Measurements from ENCODE around the gene CROT. TPM values are rescaled to one million over a fixed set of nuclear protein-coding genes. Genes with fewer than 3 reads are reported as not detected.

Gene CROT
- total RNA-seq, 2 donors from 2014 or later: 17.0 to 35.0 TPM

DNA sequence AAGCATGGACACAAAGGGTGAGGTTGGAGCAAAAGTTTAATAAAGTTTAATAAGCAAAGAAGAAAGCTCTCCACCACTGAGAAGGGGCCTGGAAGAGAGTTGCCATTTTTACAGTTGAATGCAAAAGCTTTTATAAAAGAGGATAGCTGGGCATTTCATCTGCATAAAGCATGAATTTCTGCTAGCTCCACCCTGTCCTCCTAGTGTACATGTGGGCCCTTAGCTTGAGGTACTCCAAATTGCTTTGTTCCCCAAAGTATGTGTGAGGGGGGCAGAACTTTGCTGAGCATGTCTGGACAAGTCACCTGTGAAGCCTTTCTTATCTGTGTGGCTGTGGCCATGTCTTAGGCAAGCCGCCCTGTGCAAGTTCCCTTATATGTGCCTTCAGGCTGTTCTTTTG lies 22.6 kb upstream of the CROT start:
- Histone ChIP-seq H3K27ac (no peak overlapping the region), H3K27me3 (replicated peaks; ENCODE audit: insufficient read depth) (no peaks in the 10 kb centered on the region), H3K36me3 (no peaks in the 10 kb centered on the region), H3K4me3 (no peak overlapping the region), H3K4me1 (replicated peaks) (no peaks in the 10 kb centered on the region), H3K9me3 (no peaks in the 10 kb centered on the region)
- 83% methylated on average over 1 of the region's 1 CpG for WGBS
- TF ChIP-seq POLR2AphosphoS5 (IDR thresholded peaks at IDR 0.05) (no peak), POLR2A (IDR thresholded peaks at IDR 0.05) (no peak), CTCF (IDR thresholded peaks at IDR 0.05) (no peak)
- DNase-seq (ENCODE audit: low spot score): no peak
- intact Hi-C loops (cut with DNase I): no loop called here

DNA sequence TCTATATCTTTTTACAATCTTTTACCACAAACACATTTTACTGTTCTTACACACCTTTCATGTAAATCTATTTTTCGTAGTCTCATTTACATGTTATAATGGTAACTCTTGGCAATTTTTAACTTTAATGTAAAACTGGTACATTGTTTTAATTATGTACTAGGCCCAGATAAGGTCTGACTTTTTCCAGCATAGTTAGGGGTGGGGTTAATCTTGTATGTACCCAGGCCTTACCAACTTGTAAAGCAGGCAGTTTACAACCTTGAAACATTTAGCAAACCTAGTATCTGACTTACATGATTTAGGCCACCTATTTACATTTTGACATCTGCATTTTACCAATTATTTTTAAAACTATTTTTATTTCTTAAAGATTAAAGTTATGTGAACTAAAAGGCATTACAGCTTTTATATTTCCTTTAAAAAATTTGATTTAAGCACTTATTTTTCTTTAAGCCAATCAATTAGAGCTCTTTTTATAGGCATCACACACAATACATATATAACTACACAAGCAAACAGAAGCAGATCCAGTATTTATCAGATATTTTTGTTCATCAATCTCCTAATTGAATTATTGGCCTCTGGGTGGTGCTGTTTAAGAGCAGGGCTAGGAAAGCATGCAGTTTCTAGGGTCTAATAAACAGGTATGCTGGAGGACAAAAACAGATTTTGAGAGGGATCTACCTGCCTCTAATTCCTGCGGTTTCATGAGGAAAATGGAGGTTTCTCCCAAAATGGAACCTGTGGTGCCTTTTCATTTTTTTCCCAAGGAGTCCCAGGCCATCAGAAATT lies 19.7 kb upstream of the CROT start:
- Histone ChIP-seq H3K4me3 (no peak overlapping the region), H3K27ac (no peak overlapping the region), H3K27me3 (replicated peaks; ENCODE audit: insufficient read depth) (no peaks in the 10 kb centered on the region), H3K36me3 (no peaks in the 10 kb centered on the region), H3K4me1 (replicated peaks) (no peaks in the 10 kb centered on the region), H3K9me3 (no peaks in the 10 kb centered on the region)
- DNase-seq (ENCODE audit: low spot score): no peak
- no peak for TF ChIP-seq POLR2A (IDR thresholded peaks at IDR 0.05)
- no peak for TF ChIP-seq CTCF (IDR thresholded peaks at IDR 0.05)
- no peak for TF ChIP-seq POLR2AphosphoS5 (IDR thresholded peaks at IDR 0.05)
- intact Hi-C loops (cut with DNase I): no loop called here
- WGBS: 95% methylated on average over 2 of the region's 2 CpGs

GRCh38 chr7:87328281-87328680 lies 17.2 kb upstream of the CROT start:
- no peak for DNase-seq (ENCODE audit: low spot score)
- TF ChIP-seq POLR2AphosphoS5 (IDR thresholded peaks at IDR 0.05): no peak
- no peak for TF ChIP-seq POLR2A (IDR thresholded peaks at IDR 0.05)
- TF ChIP-seq CTCF (IDR thresholded peaks at IDR 0.05): no peak
- Histone ChIP-seq H3K27ac (no peak overlapping the region), H3K9me3 (no peaks in the 10 kb centered on the region), H3K36me3 (no peaks in the 10 kb centered on the region), H3K4me3 (no peak overlapping the region), H3K4me1 (replicated peaks) (no peaks in the 10 kb centered on the region), H3K27me3 (replicated peaks; ENCODE audit: insufficient read depth) (no peaks in the 10 kb centered on the region)
- WGBS: 87% methylated on average over 3 of the region's 3 CpGs
- intact Hi-C loops (cut with DNase I): no loop called here

DNA sequence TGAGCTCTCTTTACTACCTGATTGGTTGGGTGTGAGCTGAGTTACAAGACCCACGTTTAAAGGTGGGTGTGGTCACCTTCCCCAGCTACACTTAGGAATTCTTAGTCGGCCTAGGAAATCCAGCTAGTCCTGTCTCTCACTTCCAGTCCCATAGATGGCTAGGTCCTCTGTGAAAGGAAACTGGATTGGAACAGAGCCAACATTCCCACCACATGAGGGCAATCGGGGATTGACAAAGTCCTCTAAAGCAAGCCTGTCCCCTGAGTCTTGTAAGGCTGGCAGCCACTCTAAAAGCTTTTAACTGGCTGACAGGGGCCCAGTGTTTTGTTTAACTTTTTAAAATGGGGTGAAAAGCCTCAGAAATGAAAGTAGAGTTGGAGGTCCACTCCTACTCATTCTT lies 15.1 kb upstream of the CROT start:
- no peaks in the 10 kb centered on the region for H3K36me3 ChIP-seq
- WGBS: 56% methylated on average over 3 of the region's 3 CpGs
- TF ChIP-seq CTCF (IDR thresholded peaks at IDR 0.05) (no peak), POLR2AphosphoS5 (IDR thresholded peaks at IDR 0.05) (no peak), POLR2A (IDR thresholded peaks at IDR 0.05) (no peak)
- no peaks in the 10 kb centered on the region for H3K9me3 ChIP-seq
- no peaks in the 10 kb centered on the region for H3K27me3 ChIP-seq (replicated peaks; ENCODE audit: insufficient read depth)
- DNase-seq (ENCODE audit: low spot score): no peak
- no peak overlapping the region for H3K27ac ChIP-seq
- no peak overlapping the region for H3K4me3 ChIP-seq
- intact Hi-C loops (cut with DNase I): no loop called here
- H3K4me1 ChIP-seq (replicated peaks): no peaks in the 10 kb centered on the region

DNA sequence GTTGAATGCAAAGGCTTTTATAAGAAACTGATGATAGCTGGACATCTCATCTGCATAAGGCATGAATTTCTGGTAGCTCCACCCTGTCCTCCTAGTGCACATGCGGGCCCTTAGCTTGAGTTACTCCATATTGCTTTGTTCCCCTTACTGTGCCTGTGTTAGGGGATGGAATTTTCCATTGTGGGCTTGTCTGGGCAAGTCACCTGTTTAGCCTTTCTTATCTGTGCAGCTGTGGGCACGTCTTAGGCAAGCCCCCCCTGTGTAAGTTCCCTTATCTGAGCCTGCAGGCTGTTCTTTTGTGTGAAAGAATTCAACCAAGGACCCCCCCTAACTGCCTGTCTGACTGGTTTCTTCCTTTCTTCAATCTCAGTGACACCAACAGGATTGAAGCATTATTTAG lies 14.5 kb upstream of the CROT start:
- TF ChIP-seq POLR2A (IDR thresholded peaks at IDR 0.05): no peak
- TF ChIP-seq CTCF (IDR thresholded peaks at IDR 0.05): no peak
- no peak for TF ChIP-seq POLR2AphosphoS5 (IDR thresholded peaks at IDR 0.05)
- no peaks in the 10 kb centered on the region for H3K36me3 ChIP-seq
- intact Hi-C loops (cut with DNase I): no loop called here

More for the DNA sequence above, 14.5 kb upstream of the CROT start:
- no peaks in the 10 kb centered on the region for H3K27me3 ChIP-seq (replicated peaks; ENCODE audit: insufficient read depth)
- no peak overlapping the region for H3K4me3 ChIP-seq
- H3K9me3 ChIP-seq: no peaks in the 10 kb centered on the region
- 75% methylated on average over 2 of the region's 2 CpGs for WGBS
- DNase-seq (ENCODE audit: low spot score): no peak
- no peaks in the 10 kb centered on the region for H3K4me1 ChIP-seq (replicated peaks)
- no peak overlapping the region for H3K27ac ChIP-seq
